HG03097 (cell line): Measurements from ENCODE around the gene EFHB.
"Not testable (repeated sequence)": the region's sequence is repeated elsewhere in the genome, so short reads cannot be mapped to it uniquely, and the experiment has no call there.

ENCODE experiments used
- ATAC-seq: cut with Tn5 transposase; IDR thresholded peaks from one replicate; pipeline ENCODE4 v1.9.1; 2021; ENCODE audit not compliant: unreplicated experiment, low FRiP score

The EFHB gene

GRCh38 chr3:19931767-19932188, 2.2 kb downstream of the EFHB start:
- no peak for ATAC-seq

- peak; percentile 95 for ATAC-seq
Measured at GRCh38 chr3:19931180-19931692, 2.8 kb downstream of the EFHB start.

GRCh38 chr3:19920401-19921080, 13.5 kb downstream of the EFHB start:
- no peak for ATAC-seq

GRCh38 chr3:19917167-19917566, 16.9 kb downstream of the EFHB start:
- no peak for ATAC-seq

GRCh38 chr3:19911452-19911851, 22.6 kb downstream of the EFHB start:
- ATAC-seq: no peak

- no peak for ATAC-seq
Measured at GRCh38 chr3:19907523-19907922, 26.5 kb downstream of the EFHB start.

- no peak for ATAC-seq
Measured at GRCh38 chr3:19903649-19904048, 30.4 kb downstream of the EFHB start.

- no peak for ATAC-seq
Measured at GRCh38 chr3:19901918-19902317, 32.1 kb downstream of the EFHB start.

- ATAC-seq: no peak
Measured at GRCh38 chr3:19901337-19901736, 32.7 kb downstream of the EFHB start.

- ATAC-seq: not testable (repeated sequence)
Measured at GRCh38 chr3:19899833-19900232, 34.2 kb downstream of the EFHB start.

- no peak for ATAC-seq
Measured at GRCh38 chr3:19899264-19899663, 34.8 kb downstream of the EFHB start.

GRCh38 chr3:19898721-19899120, 35.3 kb downstream of the EFHB start:
- no peak for ATAC-seq

GRCh38 chr3:19891740-19892139, 42.3 kb downstream of the EFHB start:
- ATAC-seq: no peak

GRCh38 chr3:19888428-19889152, 45.4 kb downstream of the EFHB start:
- ATAC-seq: no peak

GRCh38 chr3:19887122-19887521, 46.9 kb downstream of the EFHB start:
- not testable (repeated sequence) for ATAC-seq

GRCh38 chr3:19886404-19886803, 47.6 kb downstream of the EFHB start:
- ATAC-seq: no peak

- ATAC-seq: no peak
Measured at GRCh38 chr3:19885468-19885867, 48.5 kb downstream of the EFHB start.

- ATAC-seq: no peak
Measured at GRCh38 chr3:19881852-19882251, 52.2 kb downstream of the EFHB start.

- ATAC-seq: no peak
Measured at GRCh38 chr3:19881036-19881435, 53.0 kb downstream of the EFHB start.

- ATAC-seq: no peak
Measured at GRCh38 chr3:19877656-19878055, 56.4 kb downstream of the EFHB start.

- peak; percentile 86 for ATAC-seq
Measured at GRCh38 chr3:19866751-19867347, 67.2 kb downstream of the EFHB start.

- ATAC-seq: not testable (repeated sequence)
Measured at GRCh38 chr3:19855318-19855717, 78.7 kb downstream of the EFHB start.
